H1 (cell line): ENCODE data around the gene PHC2. TPM values are rescaled to one million over a fixed set of nuclear protein-coding genes. Genes with fewer than 3 reads are reported as not detected.
A peak's percentile ranks its signal among the peaks of the same experiment; 100 is the strongest.

Source experiments
- ASH2L ChIP-seq: fragments of 200-600, 300-600 bp; sonication (generic); IDR thresholded peaks from one replicate; pipeline ENCODE4 v1.7.1; 2017; ENCODE audit warnings: low read length
- CHD7 ChIP-seq: fragments of 300-600 bp; sonication (generic); IDR thresholded peaks from 2 replicates; pipeline ENCODE4 v1.7.1; 2012; ENCODE audit warnings: low read length, moderate library complexity, mild to moderate bottlenecking, inconsistent platforms; ENCODE audit not compliant: insufficient replicate concordance
- KDM5A ChIP-seq: fragments of 200-600 bp; IDR thresholded peaks from 2 replicates; pipeline ENCODE4 v1.7.1; 2012; ENCODE audit warnings: mild to moderate bottlenecking, low read length, inconsistent platforms, mixed read lengths
- NANOG ChIP-seq: IDR thresholded peaks from 2 replicates; pipeline ENCODE4 v1.6.1; 2011; ENCODE audit warnings: low read length, low read depth, mild to moderate bottlenecking, inconsistent platforms; ENCODE audit not compliant: insufficient read depth, poor library complexity, severe bottlenecking
- POLR2A ChIP-seq, 2 experiments: IDR thresholded peaks; 1 replicate in 1 of 2; 2 replicates in 1 of 2; pipeline ENCODE4 v1.6.1; 2011; ENCODE audit warnings: low read depth in 2 of 2, low read length in 2 of 2, mild to moderate bottlenecking in 2 of 2; ENCODE audit errors: control extremely low read depth in 1 of 2
- RAD21 ChIP-seq, 2 experiments: IDR thresholded peaks in 1 of 2; conservative IDR thresholded peaks in 1 of 2; 2 replicates each; pipeline ENCODE4 v1.6.1; 2011; ENCODE audit warnings: low read depth in 2 of 2, low read length in 2 of 2, improper control_type of control experiment in 1 of 2, inconsistent platforms in 1 of 2, mild to moderate bottlenecking in 1 of 2, moderate library complexity in 1 of 2
- SP1 ChIP-seq: IDR thresholded peaks from 2 replicates; pipeline ENCODE4 v1.6.1; 2011; ENCODE audit warnings: low read depth, low read length
- YY1 ChIP-seq: IDR thresholded peaks from 2 replicates; pipeline ENCODE4 v1.6.1; 2011; ENCODE audit warnings: low read depth, mild to moderate bottlenecking, low read length
- polyA plus RNA-seq, 7 experiments: library from polyadenylated mRNA; depleted of rRNA in 3 of 7; stranded (reverse) in 5 of 7; unstranded in 2 of 7; fragments of >200 nt in 5 of 7; fragments of 200-250 nt in 2 of 7; gene quantifications; 1 replicate in 5 of 7; 2 replicates in 1 of 7; 4 replicates in 1 of 7; pipeline versions ENCODE4 v1.2.1 to v1.2.3, GENCODE V29; 2011 to 2013; ENCODE audit warnings: missing spikeins in 2 of 7, mixed read lengths in 2 of 7
- total RNA-seq: library from RNA; stranded (reverse); fragmentation: NEBNext Ultra II Directional; extraction: Animal tissue kit (Norgen Biotek cat#: 25700); gene quantifications from 2 replicates; pipeline ENCODE4 v1.2.1, GENCODE V29; 2021
- TF ChIP-seq, protein P1 (sequence below): IDR thresholded peaks from 2 replicates; pipeline ENCODE4 v1.6.1; 2012; ENCODE audit warnings: inconsistent platforms

PHC2 gene
- total and polyA plus RNA-seq, 2 of the 8 experiments (the other 6 are each of a cell fraction or from before 2014, with no cell fraction given) = 5.6 to 14.2 TPM

GRCh38 chr1:33367485-33368405 is 63.1 kb downstream of the PHC2 start (continued):
- no peak for TF ChIP-seq NANOG
- TF ChIP-seq, protein P1, sequence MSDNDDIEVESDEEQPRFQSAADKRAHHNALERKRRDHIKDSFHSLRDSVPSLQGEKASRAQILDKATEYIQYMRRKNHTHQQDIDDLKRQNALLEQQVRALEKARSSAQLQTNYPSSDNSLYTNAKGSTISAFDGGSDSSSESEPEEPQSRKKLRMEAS = peak; percentile 15; the same call in 1 of the 2 replicates
- no peak for TF ChIP-seq SP1
- no peak for TF ChIP-seq CHD7
- TF ChIP-seq RAD21 (IDR thresholded peaks at IDR 0.05 in 1 of 2, conservative IDR thresholded peaks at IDR 0.05 in 1 of 2; ENCODE audit: low read depth in 2 of 2, low read length in 2 of 2) = peak; percentile 98 to 99
- TF ChIP-seq ASH2L = no peak
- TF ChIP-seq YY1 = peak; percentile 60; the same call in 1 of the 2 replicates
- TF ChIP-seq KDM5A = no peak
- no peak for TF ChIP-seq POLR2A (IDR thresholded peaks at IDR 0.05; ENCODE audit: control extremely low read depth in 1 of 2, low read depth in 2 of 2, low read length in 2 of 2)
